Choroid plexus epithelial cell (primary cell): ENCODE data around the gene COL11A2.

Source experiments
- DNase-seq: peaks from one replicate; pipeline ENCODE4 v3.0.0-alpha.2; 2010; ENCODE audit warnings: low read depth
- H3K4me3 ChIP-seq: 2 replicates; pipeline ENCODE4 v1.5.1; 2011; ENCODE audit warnings: low read depth, mild to moderate bottlenecking, control low read depth, low read length, moderate library complexity
- CTCF ChIP-seq: conservative IDR thresholded peaks from 2 replicates; pipeline ENCODE4 v1.5.1; 2011; ENCODE audit warnings: low read depth, mild to moderate bottlenecking, control low read depth, inconsistent platforms, low read length, moderate library complexity

The COL11A2 gene

GRCh38 chr6:33185190-33185589 is 7.1 kb downstream of the COL11A2 start:
- H3K4me3 ChIP-seq = no peak overlapping the region
- TF ChIP-seq CTCF = no peak
- DNase-seq = no peak

GRCh38 chr6:33183071-33183683 is 9.1 kb downstream of the COL11A2 start:
- H3K4me3 ChIP-seq = no peak overlapping the region
- TF ChIP-seq CTCF = no peak
- no peak for DNase-seq

GRCh38 chr6:33181141-33181540 is 11.1 kb downstream of the COL11A2 start:
- no peak for TF ChIP-seq CTCF
- DNase-seq = no peak
- H3K4me3 ChIP-seq = no peak overlapping the region

- no peak for TF ChIP-seq CTCF
- no peak overlapping the region for H3K4me3 ChIP-seq
- DNase-seq = no peak
These were observed 13.4 kb downstream of the COL11A2 start for GRCh38 chr6:33178755-33179475.

- no peak overlapping the region for H3K4me3 ChIP-seq
- no peak for DNase-seq
These were observed 14.5 kb downstream of the COL11A2 start for GRCh38 chr6:33177552-33178446.

GRCh38 chr6:33176906-33177305 is 15.4 kb downstream of the COL11A2 start:
- no peak for DNase-seq
- H3K4me3 ChIP-seq = no peak overlapping the region
- no peak for TF ChIP-seq CTCF

More at GRCh38 chr6:33177552-33178446, 14.5 kb downstream of the COL11A2 start:
- TF ChIP-seq CTCF = no peak
